Suprapubic skin (tissue), 3 donors: Measurements from ENCODE around the gene ZNF689.

Experiments used
- CTCF ChIP-seq, 2 donors: fragments of 200-600 bp in 1 of 2; fragments of 450-650 bp in 1 of 2; sonication (generic) in 1 of 2; IDR thresholded peaks; one replicate each; pipeline ENCODE4 v1.5.1; 2016 to 2019; ENCODE audit warnings: antibody characterized with exemption in 2 of 2, mild to moderate bottlenecking in 1 of 2, moderate library complexity in 1 of 2
- POLR2AphosphoS5 ChIP-seq, 3 donors: sonication (generic); formaldehyde crosslinking; IDR thresholded peaks; one replicate each; pipeline ENCODE4 v1.6.1; 2017; ENCODE audit warnings: antibody characterized with exemption in 3 of 3

- TF ChIP-seq POLR2AphosphoS5 (IDR thresholded peaks at IDR 0.05) (no peak), CTCF (IDR thresholded peaks at IDR 0.05) (no peak)
Measured at GRCh38 chr16:30567160-30567990, 42.8 kb downstream of the ZNF689 start.
